ENCODE data around the gene TMEM107.
"Not testable (repeated sequence)": the region's sequence is repeated elsewhere in the genome, so short reads cannot be mapped to it uniquely, and the experiment has no call there.

TMEM107 gene

DNA sequence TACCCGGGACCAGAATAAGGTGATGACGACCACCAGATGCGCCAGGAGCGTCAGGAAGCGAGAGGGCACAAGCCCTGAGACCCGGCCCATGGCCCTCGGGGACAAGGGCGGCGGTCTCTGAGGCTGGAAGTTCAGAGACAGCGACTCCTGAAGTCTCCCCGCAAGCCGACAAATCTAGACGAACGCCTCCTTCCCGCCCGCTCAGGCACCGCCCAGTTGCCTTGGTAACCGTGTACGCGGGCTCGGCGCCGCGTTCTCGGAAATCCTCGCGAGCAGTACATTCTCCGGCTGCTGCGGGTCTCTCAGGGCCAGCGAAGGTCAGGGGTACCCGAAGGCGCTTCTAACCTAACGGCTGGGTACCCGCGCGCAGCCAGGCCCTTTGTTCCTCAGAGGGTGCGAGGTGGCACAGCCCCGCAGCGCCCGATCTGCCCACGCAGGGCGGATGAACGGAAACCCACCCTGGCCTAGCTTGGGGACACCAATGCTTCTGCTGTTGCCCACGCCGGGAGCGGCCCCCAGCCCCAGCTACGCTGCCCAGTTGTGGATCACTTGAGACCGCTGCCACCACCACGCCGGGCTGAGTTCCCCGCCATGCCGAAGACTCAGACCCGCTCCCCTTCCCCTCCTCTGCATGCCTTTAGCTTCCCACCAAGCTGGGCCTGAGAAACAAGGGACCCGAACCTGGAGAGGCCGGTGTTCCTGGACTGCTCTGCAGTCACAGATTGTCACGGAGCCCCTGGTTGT is at the start of gene TMEM107:
TSS of gene TMEM107 (minus strand) at position 184 of the 744 bp plus-strand sequence. CDS start at position 90, 94 bp downstream.
- DNase-seq: peak; percentile 87

DNA sequence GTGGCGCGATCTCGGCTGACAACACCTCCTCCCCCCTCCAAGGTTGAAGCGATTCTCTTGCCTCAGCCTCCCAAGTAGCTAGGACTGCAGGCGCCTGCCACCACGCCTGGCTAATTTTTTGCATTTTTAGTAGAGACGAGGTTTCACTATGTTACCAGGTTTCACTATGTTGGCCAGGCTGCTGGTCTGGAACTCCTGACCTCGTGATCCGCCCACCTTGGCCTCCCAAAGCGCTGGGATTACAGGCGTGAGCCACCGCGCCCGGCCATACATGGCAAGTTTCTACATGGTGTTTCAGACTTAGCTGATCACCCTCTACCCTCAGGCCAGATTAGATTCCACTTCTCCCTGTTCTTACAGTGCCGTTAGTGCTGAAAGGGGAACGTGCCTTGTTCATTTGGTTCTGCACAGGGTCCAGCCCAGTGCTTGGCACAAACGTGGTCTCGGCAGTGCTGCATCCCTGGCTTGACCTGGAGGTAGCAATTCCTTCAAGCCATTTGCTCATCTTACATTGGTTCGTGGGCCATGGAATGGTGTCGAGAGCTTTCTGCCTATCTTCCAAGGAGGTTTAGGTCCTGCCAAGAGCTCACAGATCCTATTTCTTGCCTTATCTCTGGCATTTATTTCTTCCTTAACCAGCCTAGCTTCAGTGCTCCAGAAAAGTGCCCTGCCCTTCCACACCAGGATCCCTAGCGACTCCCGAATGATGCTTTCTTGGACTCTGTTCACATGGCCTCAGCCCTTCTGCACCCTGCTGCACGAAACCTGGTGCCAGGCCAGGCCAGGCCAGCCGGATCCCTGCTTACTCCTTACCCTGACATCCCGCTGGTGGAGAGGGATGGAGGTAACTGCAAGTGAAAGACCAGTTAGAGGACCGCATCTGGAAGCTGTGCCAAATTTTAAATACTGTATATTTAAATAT is 49.0 kb upstream of the TMEM107 start:
- DNase-seq: no peak

DNA sequence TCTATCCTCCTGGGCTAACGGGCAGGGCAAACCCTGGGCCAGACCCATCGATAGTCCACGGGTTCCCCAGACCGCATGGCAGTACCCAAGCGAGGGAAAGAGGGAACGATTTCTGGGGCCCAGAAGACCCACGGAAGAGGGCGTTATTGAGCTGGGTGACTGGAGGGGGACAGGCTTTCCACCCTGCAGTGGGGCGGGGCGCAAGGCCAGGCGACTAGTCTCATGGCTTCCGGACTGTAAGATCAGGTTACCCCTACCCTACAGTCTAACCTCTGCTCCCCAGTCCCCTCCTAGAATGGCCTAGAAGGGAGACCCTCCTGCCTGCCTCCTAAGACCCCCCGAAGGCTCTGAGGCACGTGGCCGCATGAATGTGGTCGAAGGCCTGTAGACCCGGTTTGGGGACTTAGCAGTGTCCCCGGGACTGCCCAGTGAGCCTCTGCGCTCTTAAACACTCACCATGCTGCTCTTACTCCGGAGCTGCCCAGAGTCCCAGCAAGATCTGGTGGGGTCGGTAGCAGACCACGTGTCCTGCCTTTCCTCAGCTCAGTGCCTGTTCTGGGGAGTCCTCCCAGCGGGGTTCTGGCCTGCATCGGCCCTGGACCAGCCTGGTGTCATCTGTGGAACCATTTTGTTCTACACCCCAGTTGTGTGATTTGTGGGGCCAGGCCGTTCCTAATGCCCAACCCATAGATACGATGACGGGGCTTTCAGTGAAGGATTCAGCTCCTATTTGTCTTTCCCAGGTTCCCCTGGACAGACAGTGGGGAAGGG is 47.4 kb upstream of the TMEM107 start:
- DNase-seq: peak; percentile 52

DNA sequence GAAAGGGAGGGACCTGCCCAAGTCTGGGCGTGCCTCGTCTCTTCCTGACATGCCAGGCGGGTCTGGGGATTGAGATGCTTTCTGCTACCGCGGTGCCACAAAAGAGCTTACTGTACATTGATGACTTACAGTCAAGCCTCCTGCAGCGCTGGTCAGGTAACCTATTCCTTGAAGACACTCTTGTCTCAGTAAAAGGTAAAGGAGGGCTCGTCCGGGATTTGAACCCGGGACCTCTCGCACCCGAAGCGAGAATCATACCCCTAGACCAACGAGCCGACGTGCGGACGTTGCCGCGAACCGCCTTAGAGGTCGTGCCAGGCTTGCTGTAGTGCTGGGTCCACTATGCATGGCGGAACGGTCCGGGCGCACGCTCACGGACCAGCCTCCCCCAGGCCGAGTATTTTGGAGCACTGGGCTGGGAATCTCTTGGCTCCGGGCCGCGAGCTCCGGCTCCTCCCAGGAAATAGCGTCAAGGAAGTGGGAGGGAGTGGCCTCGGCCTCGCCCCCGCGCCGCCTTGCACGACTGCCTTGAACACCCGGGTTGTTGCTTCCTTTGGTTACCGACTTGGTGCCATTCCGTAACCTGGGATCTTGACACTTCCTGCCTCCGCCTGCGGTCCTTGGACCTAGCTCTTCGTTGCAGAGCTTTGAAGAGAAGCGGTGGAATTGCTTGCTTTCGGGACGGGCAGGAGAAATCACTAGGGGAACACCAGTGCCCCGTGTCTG is 46.6 kb upstream of the TMEM107 start:
- DNase-seq: peak; percentile 88

DNA sequence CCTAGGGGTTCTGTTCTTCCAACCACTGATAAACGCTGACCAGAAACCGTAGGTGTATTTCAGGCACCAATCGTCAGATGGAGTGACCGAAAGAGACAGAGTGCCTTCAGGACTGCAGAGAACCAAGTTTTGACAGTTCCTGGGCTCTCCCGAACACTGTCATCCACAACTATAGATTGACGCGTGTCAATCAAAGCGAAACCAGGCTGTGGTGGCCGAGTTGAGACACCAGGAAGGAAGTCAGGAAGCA is 46.1 kb upstream of the TMEM107 start:
- DNase-seq: no peak

DNA sequence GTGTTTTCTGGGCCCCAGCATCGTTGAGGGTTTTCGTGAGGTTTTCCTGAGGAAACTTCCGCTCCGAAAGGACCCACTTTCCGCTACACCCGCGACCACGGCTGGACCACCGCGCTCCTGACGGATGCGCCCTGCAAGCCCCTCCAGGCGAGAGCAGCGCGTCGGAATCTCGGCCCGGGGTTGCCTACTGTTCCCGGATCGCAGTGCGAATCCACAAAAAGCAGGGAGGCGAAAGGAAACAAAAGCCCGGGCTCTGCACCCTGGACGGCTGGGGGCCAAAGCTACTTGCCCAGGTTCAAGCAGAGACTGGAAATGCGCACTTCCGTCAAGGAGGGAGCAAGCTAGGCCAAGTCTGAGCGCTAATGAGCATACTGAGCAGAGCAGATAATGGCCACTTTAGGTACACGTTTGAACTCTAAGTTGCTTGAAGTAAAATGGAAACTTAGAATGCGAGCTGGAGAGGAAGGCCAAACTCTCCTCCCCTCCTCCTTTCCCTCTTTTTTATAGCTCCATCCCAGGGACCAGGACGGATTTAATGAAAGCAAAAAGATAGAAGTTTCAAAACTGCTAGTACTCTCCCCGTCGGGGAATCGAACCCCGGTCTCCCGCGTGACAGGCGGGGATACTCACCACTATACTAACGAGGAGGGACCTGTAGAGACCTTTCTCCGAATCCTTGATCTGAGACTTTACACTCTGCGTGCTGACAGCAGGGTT is 45.6 kb upstream of the TMEM107 start:
- DNase-seq: peak; percentile 90

DNA sequence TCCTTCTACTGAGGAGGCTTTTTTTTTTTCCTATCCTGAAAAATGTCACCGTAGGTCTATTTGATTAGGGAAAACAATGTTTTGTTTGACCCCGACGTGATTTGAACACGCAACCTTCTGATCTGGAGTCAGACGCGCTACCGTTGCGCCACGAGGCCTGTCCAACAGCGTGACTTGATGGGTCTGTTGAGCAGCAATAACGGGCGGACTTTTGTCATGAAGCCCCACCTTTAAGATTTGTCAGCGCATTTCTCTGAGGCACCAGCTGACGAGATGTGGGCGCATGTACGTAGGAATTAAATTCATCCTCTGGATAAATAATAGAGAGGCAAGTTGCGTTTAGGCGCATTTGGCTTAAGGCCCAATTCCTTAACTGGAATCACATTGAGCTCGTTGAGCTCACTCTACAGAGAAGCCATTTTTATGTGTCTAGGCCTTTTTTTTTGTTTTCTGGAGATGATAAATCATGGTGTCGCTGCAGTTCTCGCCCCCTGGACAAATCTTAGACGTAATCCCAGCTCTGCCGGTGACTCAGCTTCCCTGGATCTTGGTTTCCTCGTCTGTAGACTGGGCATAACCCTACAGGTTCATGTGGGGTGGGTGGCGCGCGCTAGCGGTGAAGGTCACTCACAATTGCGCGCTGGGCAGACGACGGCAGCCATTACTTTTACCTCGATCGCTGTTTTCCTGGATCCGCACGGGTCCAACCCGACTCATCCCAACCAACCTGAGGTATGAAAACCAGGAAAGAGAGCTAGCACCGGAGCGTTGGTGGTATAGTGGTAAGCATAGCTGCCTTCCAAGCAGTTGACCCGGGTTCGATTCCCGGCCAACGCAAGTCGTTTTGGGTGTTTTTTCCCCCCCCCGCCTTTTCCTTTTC is 44.8 kb upstream of the TMEM107 start:
- peak; percentile 86 for DNase-seq

DNA sequence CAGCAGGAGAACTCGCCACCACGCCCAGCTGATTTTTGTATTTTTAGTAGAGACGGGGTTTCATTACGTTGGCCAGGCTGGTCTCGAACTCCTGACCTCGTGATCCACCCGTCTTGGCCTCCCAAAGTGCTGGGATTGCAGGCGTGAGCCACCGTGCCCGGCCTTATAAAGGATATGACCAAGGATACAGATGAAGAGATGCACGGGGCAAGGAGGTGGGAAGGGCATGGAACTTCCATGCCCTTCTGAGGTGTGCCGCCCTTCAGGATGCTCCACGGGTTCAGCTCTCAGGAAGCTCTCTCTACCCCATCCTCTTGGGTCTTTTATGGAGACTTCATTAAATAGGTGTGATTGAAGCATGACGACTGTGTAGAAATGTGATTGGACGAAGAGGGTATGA is 37.8 kb upstream of the TMEM107 start:
- not testable (repeated sequence) for DNase-seq

DNA sequence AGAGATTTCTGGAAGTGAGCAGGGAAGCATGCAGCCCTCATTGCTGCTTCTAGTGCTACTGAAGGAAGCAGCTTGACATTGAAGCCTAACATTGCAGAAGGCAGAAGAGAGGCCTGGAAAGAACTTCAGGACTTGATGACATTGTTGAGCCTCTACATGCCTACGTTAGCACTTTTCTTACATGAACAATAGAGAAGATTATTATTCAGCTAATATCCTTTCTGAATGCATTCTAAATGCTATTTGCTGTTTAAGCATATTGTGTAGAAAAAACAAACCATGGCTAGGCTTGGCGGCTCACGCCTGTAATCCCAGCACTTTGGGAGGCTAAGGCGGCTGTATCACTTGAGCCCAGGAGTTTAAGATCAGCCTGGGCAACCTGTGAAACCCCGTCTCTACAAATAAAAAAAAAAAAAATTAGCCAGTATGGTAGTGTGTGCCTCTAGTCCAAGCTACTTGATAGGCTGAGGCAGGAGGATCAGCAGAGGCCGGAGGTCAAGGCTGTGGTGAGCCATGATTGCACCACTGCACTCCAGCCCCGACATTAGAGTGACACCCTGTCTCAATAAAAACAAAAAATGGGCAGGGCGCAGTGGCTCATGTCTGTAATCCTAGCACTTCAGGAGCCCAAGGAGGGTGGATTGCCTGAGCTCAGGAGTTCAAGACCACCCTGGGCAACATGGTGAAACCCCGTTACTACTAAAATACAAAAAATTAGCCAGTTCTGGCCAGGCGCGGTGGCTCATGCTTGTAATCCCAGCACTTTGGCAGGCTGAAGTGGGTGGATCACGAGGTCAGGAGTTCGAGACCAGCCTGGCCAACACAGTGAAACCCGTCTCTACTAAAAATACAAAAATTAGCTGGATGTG is 36.4 kb upstream of the TMEM107 start:
- no peak for DNase-seq

DNA sequence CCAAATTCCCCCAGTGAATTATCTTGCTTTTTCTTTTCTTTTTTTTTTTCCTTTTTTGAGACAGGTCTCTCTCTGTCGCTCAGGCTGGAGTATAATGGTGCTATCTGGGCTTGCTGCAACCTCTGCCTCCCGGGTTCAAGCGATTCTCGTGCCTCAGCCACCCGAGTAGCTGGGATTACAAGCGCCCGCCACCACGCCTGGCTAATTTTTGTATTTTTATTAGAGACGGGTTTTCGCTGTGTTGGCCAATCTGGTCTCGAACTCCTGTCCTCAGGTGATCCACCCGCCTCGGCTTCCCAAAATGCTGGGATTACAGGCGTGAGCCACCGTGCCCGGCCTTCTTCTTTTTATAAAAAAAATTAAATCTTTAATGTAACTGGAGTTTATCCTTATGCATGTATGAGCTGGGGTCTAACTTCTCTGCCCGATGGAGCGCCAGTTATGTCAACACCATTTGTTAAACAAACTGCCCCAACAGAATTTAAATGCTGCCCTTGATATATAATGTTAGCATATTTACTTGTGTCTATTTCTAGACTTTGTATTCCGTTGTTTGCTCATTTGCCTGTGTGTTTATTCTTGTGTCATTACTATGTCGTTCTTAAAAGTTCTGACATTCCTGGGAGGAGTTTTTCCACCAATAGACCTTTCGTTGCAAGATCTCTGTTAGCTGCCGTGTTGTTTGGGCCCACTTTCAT is 34.7 kb upstream of the TMEM107 start:
- no peak for DNase-seq

DNA sequence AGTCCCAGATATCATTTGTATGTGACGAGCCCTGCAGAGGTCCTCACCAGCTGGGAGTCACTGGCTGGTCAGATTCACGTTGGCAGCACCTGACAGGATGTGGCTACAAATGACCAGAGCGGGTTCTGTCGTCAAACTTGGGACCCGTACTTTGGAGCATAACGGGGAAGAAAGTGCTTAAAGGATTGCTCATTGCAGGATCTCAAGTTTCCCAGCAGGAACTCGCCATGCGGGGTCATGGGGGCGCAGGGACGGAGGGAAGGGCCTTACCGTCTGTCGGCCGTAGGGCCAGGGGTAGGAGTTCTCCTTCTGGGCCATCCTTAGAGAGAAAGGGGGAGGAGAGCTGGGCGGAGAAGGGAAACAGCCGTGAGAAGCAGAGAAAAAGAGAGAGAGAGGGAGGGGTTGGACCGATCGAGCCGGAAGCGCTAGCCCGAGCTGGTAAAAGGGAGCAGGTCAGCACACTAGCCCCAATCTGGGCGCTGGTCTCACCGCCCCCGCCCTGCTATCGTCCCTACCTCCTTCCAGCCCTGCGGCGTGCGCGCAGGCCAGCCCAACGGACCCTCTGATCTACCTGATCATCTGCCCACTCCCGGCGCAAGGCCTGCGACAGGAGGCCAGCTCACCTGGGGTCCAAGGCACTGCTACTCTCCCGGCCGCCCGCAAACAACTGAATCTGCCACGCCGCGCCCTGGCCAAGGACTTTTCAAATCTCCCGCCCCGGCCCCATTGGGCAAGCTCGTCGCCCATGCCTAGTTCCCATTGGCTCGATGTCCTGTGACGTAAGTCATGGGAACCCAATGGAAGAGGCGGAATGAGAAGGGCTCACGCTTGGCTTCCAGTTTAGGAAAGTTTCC is 34.0 kb upstream of the TMEM107 start, which contains the start of gene AURKB:
TSS of gene AURKB (minus strand) at position 669 of the 854 bp plus-strand sequence. CDS start at position 318, 351 bp downstream.
- DNase-seq: peak; percentile 90

DNA sequence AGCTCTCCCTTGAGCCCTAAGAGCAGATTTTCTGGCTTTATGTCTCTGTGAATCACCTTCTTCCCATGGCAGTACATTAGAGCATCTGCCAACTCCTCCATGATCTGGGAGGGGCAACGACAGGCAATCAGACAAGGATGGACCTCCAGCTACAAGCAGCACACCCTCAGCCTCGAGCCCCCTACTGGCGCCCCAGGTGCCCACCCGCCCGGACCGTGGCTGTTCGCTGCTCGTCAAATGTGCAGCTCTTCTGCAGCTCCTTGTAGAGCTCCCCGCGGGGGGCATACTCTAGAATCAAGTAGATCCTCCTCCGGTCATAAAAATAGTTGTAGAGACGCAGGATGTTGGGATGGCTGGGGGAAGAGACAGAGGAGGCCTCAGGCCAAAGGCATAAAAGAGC is 30.4 kb upstream of the TMEM107 start:
- DNase-seq: no peak

DNA sequence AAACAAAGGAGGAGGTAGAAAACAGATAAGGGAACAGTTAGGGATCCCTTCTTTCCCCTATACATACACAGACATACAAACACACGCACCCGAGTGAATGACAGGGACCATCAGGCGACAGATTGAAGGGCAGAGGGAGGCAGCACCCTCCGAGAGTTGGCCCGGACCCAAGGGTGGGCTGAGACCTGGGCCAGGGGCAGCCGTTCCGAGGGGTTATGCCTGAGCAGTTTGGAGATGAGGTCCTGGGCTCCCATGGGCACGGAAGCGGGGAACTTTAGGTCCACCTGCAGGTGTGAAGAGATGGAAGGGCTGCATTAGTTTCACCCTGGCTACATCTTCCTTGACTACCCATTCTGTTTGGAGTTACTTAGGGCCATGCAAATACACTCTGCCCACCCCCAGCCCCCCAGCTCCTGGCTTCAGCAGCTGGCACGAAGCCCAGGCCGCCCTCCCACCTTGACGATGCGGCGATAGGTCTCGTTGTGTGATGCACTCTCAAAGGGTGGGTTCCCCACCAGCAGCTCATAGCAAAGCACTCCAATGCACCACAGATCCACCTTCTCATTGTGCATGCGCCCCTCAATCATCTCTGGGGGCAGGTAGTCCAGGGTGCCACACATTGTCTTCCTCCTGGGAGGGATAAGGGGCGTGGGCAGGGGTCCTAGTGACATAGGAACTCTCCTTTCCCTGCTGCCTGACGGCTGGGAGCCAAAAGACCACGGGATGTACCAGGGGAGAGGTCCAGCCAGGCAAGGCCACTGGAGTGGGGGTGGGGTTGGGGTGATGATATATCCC is 28.8 kb upstream of the TMEM107 start:
- no peak for DNase-seq

DNA sequence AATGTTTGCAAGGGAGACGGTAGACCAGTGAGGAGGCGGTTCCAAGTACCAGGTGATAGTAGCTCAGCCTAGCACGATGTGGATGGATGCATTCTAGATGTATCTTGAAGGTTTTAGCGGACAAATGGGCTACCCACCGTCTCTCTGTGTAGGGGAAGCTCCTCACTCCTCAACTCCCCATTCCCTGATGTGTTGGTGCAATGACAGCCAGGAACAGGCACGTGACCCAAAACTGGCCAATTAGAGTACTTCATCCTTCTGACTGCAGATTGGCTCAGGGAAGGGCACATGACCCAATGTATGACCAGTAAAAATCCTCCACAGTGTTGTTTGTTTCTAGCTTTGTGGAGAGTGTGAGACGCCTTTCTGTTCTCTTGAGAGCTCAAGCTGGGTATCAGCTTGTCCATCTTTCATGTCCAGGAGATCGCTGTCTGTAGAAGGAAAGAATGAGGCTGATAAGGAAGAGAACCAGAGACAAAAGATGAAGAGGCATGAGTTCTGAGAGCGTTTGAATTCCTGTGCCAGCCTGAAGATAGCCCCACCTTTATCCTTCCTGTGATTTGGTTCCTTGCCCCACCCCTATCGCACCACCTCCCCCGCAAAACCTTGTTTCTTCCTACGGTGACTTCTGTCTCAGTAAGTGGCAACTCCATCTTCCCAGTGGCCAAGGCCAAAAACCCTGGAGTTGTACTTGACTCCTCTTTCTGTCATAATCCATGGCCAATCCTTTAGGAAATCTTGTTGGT is 16.1 kb upstream of the TMEM107 start:
- peak; percentile 41 for DNase-seq

DNA sequence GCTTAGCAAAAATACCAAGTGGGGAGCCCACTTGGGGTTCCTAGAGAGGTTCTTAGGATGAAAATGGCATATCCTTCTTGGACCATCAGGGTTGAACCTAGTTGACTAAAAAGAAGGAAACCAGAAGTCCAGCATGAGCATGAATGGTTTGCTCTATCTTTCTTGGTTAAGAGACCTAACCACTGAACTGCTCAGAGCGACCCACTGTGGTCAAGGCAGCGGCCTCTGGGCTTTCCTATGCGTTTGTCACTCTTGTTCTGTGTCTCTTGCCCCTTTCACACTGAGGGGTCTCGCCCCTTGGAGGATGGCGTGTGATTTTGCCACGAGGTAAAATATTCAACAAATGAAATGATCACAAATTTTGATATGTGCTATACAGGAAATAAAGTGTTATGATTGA is 14.3 kb upstream of the TMEM107 start:
- no peak for DNase-seq

DNA sequence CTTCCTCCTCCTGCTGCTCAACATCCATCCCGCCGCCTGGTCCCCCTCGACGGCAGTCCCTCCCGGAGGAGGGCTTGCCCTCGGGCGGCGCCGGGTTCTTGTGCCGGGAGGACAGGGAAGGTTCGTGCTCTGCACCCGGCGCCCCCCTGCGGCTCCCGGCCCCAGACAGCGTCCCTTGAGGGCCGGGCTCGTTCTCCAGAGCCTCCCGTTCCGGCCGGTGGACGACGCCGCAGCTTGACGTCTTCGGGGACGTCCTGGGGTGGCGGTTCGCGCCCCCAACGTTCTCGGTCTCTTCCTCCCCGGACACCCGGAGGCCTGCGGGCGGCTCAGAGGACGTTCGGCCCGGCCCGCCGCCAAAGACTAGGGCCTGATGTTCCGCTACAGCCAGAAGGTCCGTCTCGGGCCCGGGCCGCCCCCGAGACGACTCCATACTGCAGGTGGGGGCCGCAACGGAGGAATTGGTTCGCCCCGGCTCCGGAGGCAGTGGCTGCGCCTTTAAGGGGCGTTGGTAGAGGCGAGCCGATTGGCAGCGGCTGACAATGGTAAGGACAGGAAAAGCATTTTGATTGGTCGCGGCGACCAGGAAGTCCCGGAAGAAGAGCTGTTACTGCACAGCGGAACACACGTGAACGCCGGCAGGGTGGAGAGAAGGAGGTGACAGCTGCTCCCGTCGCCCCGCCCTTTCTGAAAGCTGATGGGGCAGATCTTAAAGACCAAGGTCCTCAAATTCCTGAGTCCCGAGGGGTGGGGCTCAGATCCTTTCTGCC is 13.7 kb upstream of the TMEM107 start, which contains the start of gene BORCS6:
TSS of gene BORCS6 (minus strand) at position 470 of the 767 bp plus-strand sequence. CDS start at position 430, 40 bp downstream.
- peak; percentile 91 for DNase-seq
